ENCODE measurements around the gene CFAP45.

DNA sequence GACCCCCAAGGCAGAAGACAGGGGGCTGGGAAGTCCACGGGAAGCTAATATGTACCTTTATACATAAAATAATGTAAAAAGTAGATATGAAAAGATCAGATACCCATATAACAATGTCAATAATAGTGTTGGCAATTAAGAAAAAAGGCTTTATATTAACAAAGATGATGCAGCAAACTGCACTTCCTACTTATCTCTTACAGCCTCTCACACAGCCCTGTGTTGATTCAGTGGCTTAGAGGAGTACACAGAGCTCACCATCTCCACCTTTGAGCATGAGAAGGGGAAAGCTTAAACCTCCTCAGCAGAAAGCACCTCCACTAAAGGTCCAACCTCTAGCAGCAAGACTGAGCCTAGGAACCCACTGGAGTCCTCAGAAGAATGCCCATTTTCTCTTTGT is 30.4 kb downstream of the CFAP45 start:
- TF ChIP-seq POLR2A (IDR thresholded peaks at IDR 0.05; ENCODE audit: low read depth, low read length), result no peak
- TF ChIP-seq POLR2AphosphoS5 (IDR thresholded peaks at IDR 0.05; ENCODE audit: low read depth, low read length), result no peak
- no peak for TF ChIP-seq TAF1 (IDR thresholded peaks at IDR 0.05; ENCODE audit: borderline replicate concordance, low read depth, low read length)

Measured in GM12892 (cell line).